Tibial nerve (tissue), 4 donors: ENCODE measurements around the gene HES4. TPM values are rescaled to one million over a fixed set of nuclear protein-coding genes. Genes with fewer than 3 reads are reported as not detected.

ENCODE experiments used
- DNase-seq, 2 donors: peaks; one replicate each; pipeline ENCODE4 v3.0.0-alpha.2; 2019; ENCODE audit warnings: low spot score in 2 of 2
- H3K27ac ChIP-seq, 4 donors: fragments of 200-600 bp; sonication (generic) in 3 of 4; one replicate each; pipeline ENCODE4 v1.5.1; 2017 to 2019; ENCODE audit warnings: mild to moderate bottlenecking in 1 of 4
- H3K27me3 ChIP-seq, 2 donors: fragments of 200-600 bp; sonication (generic) in 1 of 2; one replicate each; pipeline versions ENCODE4 v1.5.1 to v1.6.0; 2017 to 2019
- H3K36me3 ChIP-seq, 3 donors: fragments of 200-600 bp; sonication (generic); one replicate each; pipeline ENCODE4 v1.5.1; 2018 to 2019
- H3K4me1 ChIP-seq, 4 donors: fragments of 200-600 bp; sonication (generic) in 3 of 4; one replicate each; pipeline ENCODE4 v1.5.1; 2017 to 2019
- H3K4me3 ChIP-seq, 4 donors: fragments of 200-600 bp; sonication (generic) in 3 of 4; one replicate each; pipeline ENCODE4 v1.5.1; 2017 to 2019; ENCODE audit warnings: mild to moderate bottlenecking in 1 of 4, moderate library complexity in 1 of 4
- H3K9me3 ChIP-seq, 4 donors: fragments of 200-600 bp; sonication (generic) in 3 of 4; one replicate each; pipeline ENCODE4 v1.5.1; 2017 to 2019
- EP300 ChIP-seq, 2 donors: sonication (generic); formaldehyde crosslinking; IDR thresholded peaks; one replicate each; pipeline ENCODE4 v1.6.1; 2017; ENCODE audit warnings: antibody characterized with exemption in 2 of 2, mild to moderate bottlenecking in 1 of 2
- POLR2A ChIP-seq, 2 donors: fragments of 450-650 bp; IDR thresholded peaks; one replicate each; pipeline ENCODE4 v1.6.1; 2017; ENCODE audit warnings: antibody characterized with exemption in 2 of 2, mild to moderate bottlenecking in 2 of 2, moderate library complexity in 2 of 2
- WGBS, 2 donors: methylation state at CpG; one replicate each; pipeline ENCODE4 v1.1.5; 2018; 5-methylcytosine and 5-hydroxymethylcytosine counted together
- total RNA-seq, 4 donors: library from RNA; depleted of rRNA; stranded (reverse); fragments of >200 nt; gene quantifications; one replicate each; pipeline ENCODE4 v1.1.0, GENCODE V29; 2016
- TF ChIP-seq, protein P1 (sequence below), 5 experiments: fragments of 200-600 bp in 3 of 5; fragments of 450-650 bp in 2 of 5; sonication (generic) in 3 of 5; IDR thresholded peaks; one replicate each; pipeline ENCODE4 v1.5.1; 2016 to 2019; ENCODE audit warnings: antibody characterized with exemption in 5 of 5, mild to moderate bottlenecking in 3 of 5, moderate library complexity in 2 of 5

The HES4 gene
- total RNA-seq, 4 donors from 2014 or later: 26.9 to 70.8 (median 58.7) TPM

DNA sequence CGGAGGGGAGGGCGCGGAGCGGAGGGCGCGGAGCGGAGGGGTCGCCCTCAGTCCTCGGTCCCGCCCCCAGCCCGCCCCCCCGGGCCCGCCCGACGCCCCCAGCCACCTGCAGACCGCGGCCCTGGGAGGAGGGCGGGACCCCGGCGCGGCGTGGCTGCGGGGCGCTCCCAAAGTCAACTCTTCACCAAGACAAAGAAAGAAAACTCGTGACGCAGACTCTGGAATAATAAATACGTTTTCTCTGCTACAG lies 1.2 kb downstream of the HES4 start:
- Histone ChIP-seq H3K27me3 (peaks cover 0 to 46% of the 10 kb centered on the region in 2 donors), H3K4me3 (peak overlapping the region in 3 of 4 donors; percentile 45 to 70 (median 49)), H3K9me3 (no peaks in the 10 kb centered on the region), H3K4me1 (peaks cover 0 to 44% (median 24%) of the 10 kb centered on the region in 4 donors), H3K36me3 (no peaks in the 10 kb centered on the region), H3K27ac (peak overlapping the region in 3 of 4 donors; percentile 85 to 98 (median 92))
- DNase-seq: no peak
- 13 to 20% methylated on average over 2 to 3 of the region's 27 CpGs for WGBS, 2 donors
- TF ChIP-seq POLR2A (IDR thresholded peaks at IDR 0.05) (no peak), EP300 (IDR thresholded peaks at IDR 0.05) (no peak)
- TF ChIP-seq, protein P1, sequence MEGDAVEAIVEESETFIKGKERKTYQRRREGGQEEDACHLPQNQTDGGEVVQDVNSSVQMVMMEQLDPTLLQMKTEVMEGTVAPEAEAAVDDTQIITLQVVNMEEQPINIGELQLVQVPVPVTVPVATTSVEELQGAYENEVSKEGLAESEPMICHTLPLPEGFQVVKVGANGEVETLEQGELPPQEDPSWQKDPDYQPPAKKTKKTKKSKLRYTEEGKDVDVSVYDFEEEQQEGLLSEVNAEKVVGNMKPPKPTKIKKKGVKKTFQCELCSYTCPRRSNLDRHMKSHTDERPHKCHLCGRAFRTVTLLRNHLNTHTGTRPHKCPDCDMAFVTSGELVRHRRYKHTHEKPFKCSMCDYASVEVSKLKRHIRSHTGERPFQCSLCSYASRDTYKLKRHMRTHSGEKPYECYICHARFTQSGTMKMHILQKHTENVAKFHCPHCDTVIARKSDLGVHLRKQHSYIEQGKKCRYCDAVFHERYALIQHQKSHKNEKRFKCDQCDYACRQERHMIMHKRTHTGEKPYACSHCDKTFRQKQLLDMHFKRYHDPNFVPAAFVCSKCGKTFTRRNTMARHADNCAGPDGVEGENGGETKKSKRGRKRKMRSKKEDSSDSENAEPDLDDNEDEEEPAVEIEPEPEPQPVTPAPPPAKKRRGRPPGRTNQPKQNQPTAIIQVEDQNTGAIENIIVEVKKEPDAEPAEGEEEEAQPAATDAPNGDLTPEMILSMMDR (IDR thresholded peaks at IDR 0.05): no peak

DNA sequence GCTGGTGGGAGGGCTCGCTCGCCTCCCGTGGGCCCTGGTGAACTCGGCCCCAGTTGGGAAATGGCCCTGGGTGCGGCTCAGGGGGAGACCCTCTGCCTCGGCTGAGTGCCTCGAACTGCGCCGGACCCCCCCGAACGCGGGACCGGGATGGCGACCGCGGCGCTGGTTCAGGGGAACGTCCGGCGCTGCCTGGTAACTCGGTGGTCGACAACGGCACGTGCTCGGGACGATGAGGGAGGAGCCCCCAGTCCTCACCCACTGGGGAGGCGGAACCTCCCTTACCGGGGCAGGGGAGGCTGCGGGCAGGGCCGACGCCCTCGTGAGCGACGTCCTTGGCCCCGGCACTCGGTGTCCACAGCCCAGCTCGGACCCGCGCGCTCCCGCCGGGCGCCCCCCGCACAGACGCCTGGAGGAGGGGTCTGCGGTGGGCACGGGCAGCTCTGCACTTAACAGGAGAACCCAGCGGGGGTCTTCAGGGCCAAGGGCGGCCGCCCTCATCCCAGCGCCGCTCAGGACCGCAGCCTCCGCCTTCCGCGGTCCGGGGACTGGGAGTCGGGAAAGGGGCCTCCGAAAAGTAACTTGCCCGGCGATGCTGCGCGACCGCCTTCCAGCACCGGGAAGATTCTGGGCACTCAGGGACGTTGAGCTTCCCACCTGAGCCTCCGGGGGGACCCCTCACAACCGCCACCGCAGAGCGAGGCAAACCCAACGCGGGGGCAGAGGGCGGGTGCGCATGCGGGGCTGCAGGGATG lies 1.7 kb downstream of the HES4 start:
- DNase-seq: no peak
- H3K9me3 ChIP-seq: peaks cover 0 to under 1% (median 0%) of the 10 kb centered on the region in 4 donors
- no peak for TF ChIP-seq EP300 (IDR thresholded peaks at IDR 0.05)
- no peak for TF ChIP-seq POLR2A (IDR thresholded peaks at IDR 0.05)
- TF ChIP-seq, protein P1 (IDR thresholded peaks at IDR 0.05): no peak
- H3K36me3 ChIP-seq: no peaks in the 10 kb centered on the region
- H3K27ac ChIP-seq: peak overlapping the region in 1 of 4 donors; percentile 98
- H3K4me1 ChIP-seq: peaks cover 0 to 44% (median 24%) of the 10 kb centered on the region in 4 donors
- peak overlapping the region in 1 of 4 donors; percentile 70 for H3K4me3 ChIP-seq
- peaks cover 0 to 41% of the 10 kb centered on the region in 2 donors for H3K27me3 ChIP-seq
- WGBS, 2 donors: 49 to 68% methylated on average over 14 to 18 of the region's 75 CpGs

DNA sequence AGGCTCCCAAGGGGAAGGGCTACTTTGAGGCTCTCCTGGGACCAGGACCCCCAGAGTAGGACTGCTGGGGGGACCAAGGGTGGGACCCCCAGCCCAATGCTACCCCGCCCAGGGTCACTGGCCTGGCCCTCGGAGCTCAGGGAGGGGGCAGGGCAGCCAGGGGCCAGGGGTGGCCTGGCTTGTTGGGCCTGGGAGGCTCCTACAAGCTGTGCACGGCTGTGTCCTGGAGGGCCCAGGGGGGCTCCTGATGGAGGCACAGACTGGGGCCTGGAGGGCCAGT lies 2.2 kb downstream of the HES4 start:
- Histone ChIP-seq H3K4me1 (peaks cover 0 to 44% (median 24%) of the 10 kb centered on the region in 4 donors), H3K9me3 (peaks cover 0 to 5% (median 0%) of the 10 kb centered on the region in 4 donors), H3K4me3 (peak overlapping the region in 1 of 4 donors; percentile 70), H3K27me3 (peaks cover 0 to 36% of the 10 kb centered on the region in 2 donors), H3K27ac (peak overlapping the region in 1 of 4 donors; percentile 98), H3K36me3 (no peaks in the 10 kb centered on the region)
- no peak for TF ChIP-seq POLR2A (IDR thresholded peaks at IDR 0.05)
- no peak for TF ChIP-seq EP300 (IDR thresholded peaks at IDR 0.05)
- TF ChIP-seq, protein P1 (IDR thresholded peaks at IDR 0.05): no peak
- no peak for DNase-seq
- 40% methylated on average over 1 of the region's 3 CpGs; no CpG with 5 or more reads in 1 of the 2 donors for WGBS, 2 donors

GRCh38 chr1:996851-997712 lies 2.8 kb downstream of the HES4 start:
- 61 to 67% methylated on average over 22 to 24 of the region's 24 CpGs for WGBS, 2 donors
- no peaks in the 10 kb centered on the region for H3K36me3 ChIP-seq
- H3K27ac ChIP-seq: no peak overlapping the region
- H3K9me3 ChIP-seq: peaks cover 0 to 10% (median 0%) of the 10 kb centered on the region in 4 donors
- peaks cover 0 to 44% (median 24%) of the 10 kb centered on the region in 4 donors for H3K4me1 ChIP-seq
- H3K4me3 ChIP-seq: no peak overlapping the region
- no peak for DNase-seq
- TF ChIP-seq EP300 (IDR thresholded peaks at IDR 0.05): no peak
- TF ChIP-seq, protein P1 (IDR thresholded peaks at IDR 0.05): no peak
- TF ChIP-seq POLR2A (IDR thresholded peaks at IDR 0.05): no peak
- peaks cover 0 to 36% of the 10 kb centered on the region in 2 donors for H3K27me3 ChIP-seq
